Measurements from ENCODE around the gene TMEM150A. TPM values are rescaled to one million over a fixed set of nuclear protein-coding genes. Genes with fewer than 3 reads are reported as not detected.

TMEM150A gene
- total RNA-seq, 1 experiment from 2014 or later: 19.3 TPM

DNA sequence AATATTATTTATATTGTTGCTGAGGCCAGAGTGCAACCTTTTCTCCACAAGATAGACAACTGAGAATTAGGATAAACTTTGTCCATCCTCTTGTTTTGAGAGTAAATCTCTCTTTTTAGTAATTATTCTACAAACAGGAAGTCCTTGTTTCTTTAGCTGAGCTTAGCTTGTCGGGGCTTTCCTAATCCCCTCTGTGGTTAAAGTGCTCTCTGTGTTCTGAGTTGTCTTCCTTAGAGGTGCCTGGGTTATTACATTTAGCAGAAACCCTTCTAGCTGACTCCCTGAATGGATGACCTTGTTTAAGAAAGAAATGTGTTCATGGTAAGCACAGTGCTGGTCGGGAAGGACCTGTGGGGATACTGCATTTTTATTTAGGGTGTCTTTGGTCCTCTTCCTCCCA, 26.2 kb upstream of the TMEM150A start:
- H4K91ac ChIP-seq (ENCODE audit: insufficient read length, low read depth, low read length): no peak overlapping the region
- no peak overlapping the region for H2BK12ac ChIP-seq (ENCODE audit: insufficient read length, low read depth, low read length)
- no peaks in the 10 kb centered on the region for H3K27me3 Mint-ChIP-seq (ENCODE audit: low read depth)
- no peak overlapping the region for H3K23ac ChIP-seq (ENCODE audit: insufficient read length, low read depth, low read length)
- no peaks in the 10 kb centered on the region for H3K9me3 ChIP-seq (ENCODE audit: control insufficient read depth, low read depth, low read length)
- no peak overlapping the region for H3K4me3 Mint-ChIP-seq
- DNase-seq: no peak
- H3K79me2 ChIP-seq (ENCODE audit: insufficient read depth, low read length): no peaks in the 10 kb centered on the region
- no peaks in the 10 kb centered on the region for H3K23me2 ChIP-seq (ENCODE audit: insufficient read length, low read depth, low read length, poor library complexity, severe bottlenecking)
- H2BK5ac ChIP-seq (ENCODE audit: insufficient read length, low read length): no peak overlapping the region
- no peak overlapping the region for H3K4me2 ChIP-seq (ENCODE audit: insufficient read depth, insufficient read length, low read length)
- no peak overlapping the region for H3K4ac ChIP-seq (ENCODE audit: low read depth, low read length)
- H3K4me1 Mint-ChIP-seq: no peaks in the 10 kb centered on the region
- H4K20me1 ChIP-seq (ENCODE audit: control insufficient read depth, insufficient read depth, insufficient read length): no peaks in the 10 kb centered on the region
- no peak overlapping the region for H3T11ph ChIP-seq (ENCODE audit: low read length)
- H3K9me3 Mint-ChIP-seq: no peaks in the 10 kb centered on the region
- H4K5ac ChIP-seq (ENCODE audit: insufficient read length, low read depth, low read length): no peak overlapping the region
- no peak overlapping the region for H2BK120ac ChIP-seq (ENCODE audit: low read depth, low read length, poor library complexity, severe bottlenecking)
- H3K79me1 ChIP-seq (ENCODE audit: insufficient read depth, low read depth, low read length, poor library complexity, severe bottlenecking): no peaks in the 10 kb centered on the region
- H2BK15ac ChIP-seq (ENCODE audit: low read depth, low read length): no peak overlapping the region
- H2AFZ ChIP-seq (ENCODE audit: low read length): no peak overlapping the region
- no peak overlapping the region for H2BK20ac ChIP-seq (ENCODE audit: low read depth, low read length, poor library complexity, severe bottlenecking)
- TF ChIP-seq, protein P1, sequence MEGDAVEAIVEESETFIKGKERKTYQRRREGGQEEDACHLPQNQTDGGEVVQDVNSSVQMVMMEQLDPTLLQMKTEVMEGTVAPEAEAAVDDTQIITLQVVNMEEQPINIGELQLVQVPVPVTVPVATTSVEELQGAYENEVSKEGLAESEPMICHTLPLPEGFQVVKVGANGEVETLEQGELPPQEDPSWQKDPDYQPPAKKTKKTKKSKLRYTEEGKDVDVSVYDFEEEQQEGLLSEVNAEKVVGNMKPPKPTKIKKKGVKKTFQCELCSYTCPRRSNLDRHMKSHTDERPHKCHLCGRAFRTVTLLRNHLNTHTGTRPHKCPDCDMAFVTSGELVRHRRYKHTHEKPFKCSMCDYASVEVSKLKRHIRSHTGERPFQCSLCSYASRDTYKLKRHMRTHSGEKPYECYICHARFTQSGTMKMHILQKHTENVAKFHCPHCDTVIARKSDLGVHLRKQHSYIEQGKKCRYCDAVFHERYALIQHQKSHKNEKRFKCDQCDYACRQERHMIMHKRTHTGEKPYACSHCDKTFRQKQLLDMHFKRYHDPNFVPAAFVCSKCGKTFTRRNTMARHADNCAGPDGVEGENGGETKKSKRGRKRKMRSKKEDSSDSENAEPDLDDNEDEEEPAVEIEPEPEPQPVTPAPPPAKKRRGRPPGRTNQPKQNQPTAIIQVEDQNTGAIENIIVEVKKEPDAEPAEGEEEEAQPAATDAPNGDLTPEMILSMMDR (conservative IDR thresholded peaks at IDR 0.05): no peak
- H3K14ac ChIP-seq (ENCODE audit: insufficient read depth, low read length): no peak overlapping the region
- no peak overlapping the region for H2AK5ac ChIP-seq (ENCODE audit: insufficient read length, low read length)
- peaks cover 60 to 93% (median 86%) of the 10 kb centered on the region in 3 experiments for H3K36me3 Mint-ChIP-seq (ENCODE audit: insufficient read depth in 1 of 3, low read depth in 3 of 3)
- no peak overlapping the region for H3K56ac ChIP-seq (ENCODE audit: insufficient read length, low read depth, low read length)
- no peak overlapping the region for H3K18ac ChIP-seq (ENCODE audit: insufficient read length, low read depth, low read length)
- H3K9ac ChIP-seq (ENCODE audit: extremely low read depth, insufficient read length, low read length): no peak overlapping the region
- H3K27ac Mint-ChIP-seq: peak overlapping the region in 1 of 3 experiments; percentile 55; a peak in 2 of 7 replicates
- no peaks in the 10 kb centered on the region for H3K27me3 ChIP-seq (ENCODE audit: insufficient read depth, low read length)
- no peaks in the 10 kb centered on the region for H3K4me1 ChIP-seq (ENCODE audit: insufficient read depth, low read length)
- H4K8ac ChIP-seq (replicated peaks; ENCODE audit: insufficient read length, low read depth, low read length): no peak overlapping the region
- no CpG with 5 or more reads among the region's 2 CpGs for WGBS (ENCODE audit: extremely low coverage, insufficient read length, low lambda C conversion rate)
- no peak overlapping the region for H3K27ac ChIP-seq (ENCODE audit: insufficient read length, low read depth, low read length)

Measured in H9 (cell line).